ENCODE measurements around the gene ZSWIM6. TPM values are rescaled to one million over a fixed set of nuclear protein-coding genes. Genes with fewer than 3 reads are reported as not detected.

The ZSWIM6 gene
- polyA plus RNA-seq, 4 donors, result 25.3 to 32.7 (median 29.3) TPM

DNA sequence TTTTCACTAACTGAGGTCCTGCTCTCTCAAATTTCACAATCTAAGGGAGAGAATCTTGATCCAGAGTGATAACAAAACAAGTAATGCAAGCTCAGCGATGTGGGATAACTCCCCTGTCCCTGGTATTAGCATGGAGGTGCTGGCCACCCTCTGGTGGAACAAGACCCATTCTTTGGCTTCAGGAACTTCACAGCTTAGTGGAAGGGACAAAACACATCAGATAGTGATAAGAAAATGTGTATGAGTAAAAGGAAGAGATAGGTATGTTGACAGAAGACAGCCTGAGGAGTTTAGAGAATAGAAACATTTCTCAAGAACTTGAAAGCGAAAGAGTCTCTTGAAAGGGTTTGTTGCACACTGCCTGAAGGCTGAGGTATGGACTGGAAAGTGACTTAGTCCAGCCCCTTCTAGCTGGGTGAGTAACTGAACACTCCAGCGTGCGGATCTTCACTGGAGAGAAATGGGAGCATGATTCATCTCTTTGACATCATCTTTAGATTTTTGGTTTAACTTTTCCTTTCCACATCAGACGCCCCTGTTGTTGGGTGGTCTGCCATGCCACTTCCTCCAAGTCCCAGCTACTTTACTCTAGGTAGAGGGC is 25.4 kb upstream of the ZSWIM6 start:
- no peak for DNase-seq (ENCODE audit: low read depth in 4 of 4, low spot score in 3 of 4)

DNA sequence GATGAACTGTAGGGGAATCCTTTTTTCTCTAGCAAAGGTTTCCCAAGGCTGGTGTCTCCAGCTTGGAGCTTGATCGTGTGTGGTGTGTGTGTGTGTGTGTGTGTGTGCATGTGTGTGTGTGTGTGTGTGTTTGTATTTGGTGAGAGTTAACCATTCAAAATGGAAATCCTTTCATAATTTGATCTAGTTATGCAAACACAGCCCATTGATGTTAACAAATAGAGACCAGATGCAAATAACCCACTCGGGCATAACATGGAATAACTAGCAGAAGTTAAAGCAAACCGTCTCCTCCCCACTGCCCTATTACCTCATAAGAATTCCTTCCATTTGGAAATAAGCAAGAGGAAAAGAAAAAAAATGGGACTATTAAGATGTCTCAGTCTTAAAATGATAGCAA is 24.9 kb upstream of the ZSWIM6 start:
- DNase-seq (ENCODE audit: low read depth in 4 of 4, low spot score in 3 of 4), result no peak

DNA sequence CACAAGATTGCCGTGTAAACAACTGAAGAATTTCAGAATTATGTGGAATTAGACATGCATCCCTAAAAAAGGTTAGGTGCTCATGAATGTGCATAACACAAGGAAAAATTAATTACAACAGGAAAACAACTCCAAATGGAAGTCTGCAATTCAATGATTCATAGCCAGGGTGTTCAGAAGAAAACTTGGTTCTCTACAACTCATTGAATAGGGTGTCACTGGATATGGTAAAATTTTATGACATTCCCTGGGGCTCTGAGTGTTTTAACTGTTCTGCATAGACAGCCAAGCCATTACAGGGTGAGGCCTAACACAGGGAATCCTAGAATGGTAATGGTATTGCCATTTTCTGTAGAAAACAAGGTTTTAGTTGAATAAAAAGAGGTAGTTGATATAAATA is 24.4 kb upstream of the ZSWIM6 start:
- no peak for DNase-seq (ENCODE audit: low read depth in 4 of 4, low spot score in 3 of 4)

DNA sequence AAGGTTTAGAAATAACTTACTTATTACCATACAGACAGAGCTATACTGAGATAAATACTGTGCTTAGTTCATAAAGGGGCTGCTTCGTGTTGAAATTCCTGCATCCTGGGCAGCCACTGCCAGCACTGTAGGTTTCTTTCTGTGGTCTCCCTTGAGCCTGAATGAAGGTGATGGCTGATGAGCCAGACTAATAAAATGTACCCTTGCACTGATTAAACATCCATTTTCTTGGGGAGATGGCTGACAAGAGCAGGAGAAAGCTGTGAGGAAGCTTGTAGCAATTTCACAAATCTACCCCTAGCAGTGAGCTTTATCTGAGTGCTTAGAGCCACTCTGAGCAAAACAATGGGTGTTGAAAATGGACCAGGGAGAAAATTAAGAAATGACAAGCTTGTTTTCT is 23.3 kb upstream of the ZSWIM6 start:
- no peak for DNase-seq (ENCODE audit: low read depth in 4 of 4, low spot score in 3 of 4)

DNA sequence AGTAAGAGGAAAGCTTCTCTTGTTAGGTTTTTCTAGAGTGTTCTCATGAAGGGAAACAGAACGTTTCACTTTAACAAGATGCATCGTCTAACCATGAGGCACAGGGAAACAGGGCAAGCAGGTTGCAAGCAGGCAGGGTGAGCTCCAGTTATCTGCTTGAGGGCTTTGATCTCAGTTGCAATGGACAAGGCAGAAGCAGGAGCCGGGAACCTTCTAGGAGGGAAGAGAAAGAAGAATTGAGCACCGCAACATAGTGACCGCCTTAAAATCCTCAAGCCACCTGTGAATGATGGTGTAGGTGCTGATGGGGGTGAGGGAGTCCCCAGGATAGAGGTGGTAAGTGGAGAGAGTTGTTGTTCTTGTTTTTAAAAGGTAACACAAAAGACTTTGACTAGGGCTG is 22.9 kb upstream of the ZSWIM6 start:
- DNase-seq (ENCODE audit: low read depth in 4 of 4, low spot score in 3 of 4), result no peak

DNA sequence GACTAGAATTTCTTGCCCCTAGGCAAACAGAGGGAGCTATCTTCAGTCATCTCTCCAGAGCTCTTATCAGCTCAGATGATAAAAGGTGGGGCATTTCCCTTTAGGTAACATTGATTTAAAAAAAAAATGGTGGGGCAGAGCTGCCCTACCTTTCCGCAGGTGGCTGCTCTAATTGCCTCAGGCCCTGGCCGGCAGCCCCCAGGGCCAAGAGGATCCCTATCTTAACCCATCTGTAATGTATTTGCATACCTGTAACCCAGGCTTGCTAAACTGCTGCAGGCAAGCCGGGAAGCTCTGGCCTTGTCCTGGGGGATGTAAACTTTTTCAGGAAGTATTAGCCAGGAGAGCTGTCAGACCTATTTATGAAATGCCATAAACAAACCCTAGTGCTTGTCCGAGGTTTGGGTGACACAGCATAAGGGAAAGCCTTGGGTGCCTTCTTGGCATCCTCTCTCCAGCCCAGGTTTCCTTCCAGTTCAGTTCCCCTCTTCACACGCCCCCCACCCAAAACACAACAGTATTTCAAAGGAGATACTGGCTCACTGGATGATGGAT is 20.9 kb upstream of the ZSWIM6 start:
- DNase-seq (ENCODE audit: low read depth in 4 of 4, low spot score in 3 of 4), result no peak

DNA sequence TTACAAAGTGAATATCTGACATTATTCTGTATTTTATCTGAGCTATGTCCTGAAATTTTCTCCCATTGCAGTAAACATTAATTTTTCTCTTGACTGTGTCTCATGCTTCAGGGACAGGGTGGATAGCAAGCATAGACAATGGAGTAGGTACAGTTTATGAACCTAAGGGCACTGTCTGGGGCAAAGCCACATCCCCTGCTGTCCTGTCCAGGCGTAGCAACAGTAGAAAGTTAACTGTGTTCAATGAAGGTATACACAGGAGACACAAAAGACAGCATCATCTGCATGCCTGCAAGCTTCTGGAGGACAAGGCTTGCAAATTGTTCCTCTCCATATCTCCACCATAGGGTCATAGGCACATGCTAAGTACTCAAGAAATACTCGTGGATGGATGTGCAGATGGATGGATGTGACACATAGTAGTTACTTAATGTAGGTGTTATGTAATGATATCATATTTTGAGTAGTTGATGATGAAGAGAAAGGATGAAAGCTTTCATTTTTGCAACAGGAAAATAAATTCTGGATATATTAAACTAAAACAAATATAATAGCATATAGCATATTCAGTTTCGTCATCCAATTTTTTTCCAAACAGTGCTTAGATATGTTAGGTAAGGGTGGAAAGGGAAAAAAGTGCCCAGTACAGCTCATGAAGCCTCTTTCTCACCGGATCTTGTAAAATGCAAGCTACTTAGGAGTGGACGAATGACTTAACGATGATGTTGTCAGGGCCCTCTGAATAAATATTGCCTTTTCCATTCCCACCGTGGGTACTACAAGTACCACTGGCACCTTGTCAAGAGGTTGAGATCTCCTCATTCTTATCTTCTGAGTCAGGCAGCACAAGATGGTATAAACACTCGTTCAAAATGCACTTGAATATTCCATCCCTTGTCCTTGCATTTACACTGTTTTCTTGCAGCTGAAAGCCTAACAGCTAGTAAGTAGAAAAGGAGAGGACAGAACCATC is 19.9 kb upstream of the ZSWIM6 start:
- no peak for DNase-seq (ENCODE audit: low read depth in 4 of 4, low spot score in 3 of 4)

DNA sequence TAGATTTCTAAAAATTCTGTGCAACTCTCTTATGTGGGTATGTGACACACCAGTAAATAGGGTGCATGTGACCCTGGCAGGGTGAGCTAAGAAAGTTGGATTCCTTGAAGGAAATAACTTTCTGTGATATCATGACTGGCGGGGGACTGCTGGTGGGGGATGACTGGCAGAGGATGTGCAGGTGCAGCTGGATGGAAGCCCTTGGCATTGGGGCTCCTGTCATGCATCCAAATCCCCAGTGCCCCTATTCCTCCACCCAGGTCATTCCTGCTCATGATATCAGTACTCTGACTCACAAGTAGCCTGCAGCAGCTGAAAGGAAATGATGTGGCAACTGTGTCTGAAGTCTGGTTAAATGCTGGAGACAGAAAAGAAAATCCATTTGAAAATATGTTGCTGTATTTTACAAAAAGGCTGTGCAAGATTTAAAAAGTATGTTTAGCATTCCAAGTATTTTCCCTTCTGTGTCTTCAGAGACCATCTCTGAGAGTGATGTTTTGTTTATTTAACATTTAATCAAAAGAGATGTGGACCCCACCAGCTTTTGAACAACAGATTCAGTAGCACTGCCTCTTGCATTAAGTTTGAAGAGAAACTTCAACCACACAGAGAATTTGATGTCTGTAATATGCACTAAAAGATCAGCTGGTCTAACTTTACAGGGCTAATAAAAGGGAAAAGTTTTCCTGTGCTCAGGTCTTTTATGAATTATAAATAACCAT is 17.9 kb upstream of the ZSWIM6 start:
- no peak for DNase-seq (ENCODE audit: low read depth in 4 of 4, low spot score in 3 of 4)

DNA sequence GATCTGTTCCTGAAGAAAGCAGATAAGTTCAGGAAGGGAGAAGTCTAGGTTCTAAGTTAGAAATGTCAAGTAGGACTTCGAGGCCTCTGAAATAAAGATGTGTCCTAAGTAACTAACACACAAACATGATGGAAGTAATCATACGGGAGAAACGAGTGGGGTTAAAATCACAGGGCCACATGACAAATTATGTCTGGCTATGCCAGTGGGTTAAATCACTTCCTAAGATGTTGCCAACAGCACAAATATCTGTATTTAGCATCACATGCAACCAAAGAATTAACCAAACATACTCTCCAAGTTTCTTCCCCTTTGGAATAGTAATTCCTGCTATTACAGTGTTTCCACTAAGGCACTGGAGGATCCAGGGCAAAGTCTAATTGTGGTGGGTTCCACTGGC is 13.7 kb upstream of the ZSWIM6 start:
- no peak for DNase-seq (ENCODE audit: low read depth in 4 of 4, low spot score in 3 of 4)

DNA sequence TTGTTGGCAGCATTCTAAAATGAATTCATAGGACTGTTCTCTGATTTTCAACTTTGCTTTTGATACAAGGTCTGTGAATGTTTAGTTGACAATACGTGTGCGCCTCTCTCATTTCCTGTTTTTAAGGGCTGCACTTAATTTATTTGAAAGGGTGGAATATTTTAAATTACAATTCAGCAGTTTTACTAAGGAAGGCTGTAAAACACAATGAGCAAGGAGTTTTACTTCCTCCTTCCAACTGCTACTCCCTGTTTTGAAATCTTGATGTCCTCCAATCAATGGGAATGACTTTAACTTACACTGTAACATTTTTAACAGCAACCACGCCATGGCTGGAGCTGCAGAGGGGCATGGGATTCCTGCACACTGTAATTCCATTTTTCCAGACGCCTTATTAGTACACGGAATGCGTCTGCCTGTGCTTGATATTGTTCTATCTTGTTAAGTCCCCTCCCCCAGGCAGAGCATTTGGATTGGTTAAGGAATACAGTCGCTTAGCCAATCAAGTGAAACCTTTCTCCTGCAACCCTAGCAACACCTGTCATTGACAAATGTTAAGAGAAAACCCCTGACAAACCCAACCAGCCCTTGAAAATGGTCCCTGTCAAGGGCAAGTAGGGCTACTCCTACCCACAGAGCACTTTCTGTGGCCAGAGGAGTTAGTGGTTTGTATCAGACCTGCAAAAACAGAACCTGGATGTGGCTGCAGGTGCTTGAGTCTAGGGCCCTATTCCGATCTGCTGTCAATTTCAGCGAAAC is 12.5 kb upstream of the ZSWIM6 start:
- DNase-seq (ENCODE audit: low read depth in 4 of 4, low spot score in 3 of 4), result peak in 1 of 4 donors; percentile 37

DNA sequence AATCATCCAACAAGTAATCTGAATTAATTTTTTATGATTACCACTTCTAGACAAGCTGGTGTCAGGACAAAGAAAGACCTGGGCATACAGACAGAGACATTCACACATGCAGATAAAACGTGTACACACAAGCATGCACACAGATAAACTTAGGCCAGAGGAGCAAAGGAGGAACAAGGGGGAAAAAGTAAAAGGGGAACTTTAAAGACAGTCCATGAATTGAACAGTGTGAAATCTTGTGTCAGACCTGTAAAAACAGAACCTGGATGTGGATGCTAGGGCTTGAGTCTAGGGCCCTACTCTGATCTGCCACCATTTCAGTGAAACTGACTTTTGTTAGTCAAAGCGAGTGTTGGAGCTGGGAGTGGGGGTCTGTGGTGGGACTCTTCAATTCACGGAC is 11.2 kb upstream of the ZSWIM6 start:
- no peak for DNase-seq (ENCODE audit: low read depth in 4 of 4, low spot score in 3 of 4)

DNA sequence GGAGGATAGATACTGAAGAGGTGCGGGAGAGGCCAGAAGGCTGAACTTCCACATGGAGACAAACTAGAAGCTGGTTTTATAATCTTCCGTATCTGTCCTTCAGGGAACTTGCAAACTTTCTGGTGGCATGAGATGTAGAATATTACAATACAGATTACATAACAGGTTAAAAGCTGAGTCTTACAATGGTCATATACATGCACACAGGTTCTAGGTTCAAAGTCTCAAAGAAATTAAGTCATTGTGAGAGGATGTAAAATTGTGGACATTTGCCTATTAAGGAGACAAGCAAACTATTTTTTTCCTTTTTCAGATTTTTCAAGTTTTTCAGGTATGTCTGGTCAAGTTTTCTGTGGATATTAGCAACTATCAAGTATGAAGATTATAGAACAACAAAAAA is 10.4 kb upstream of the ZSWIM6 start:
- DNase-seq (ENCODE audit: low read depth in 4 of 4, low spot score in 3 of 4), result no peak

DNA sequence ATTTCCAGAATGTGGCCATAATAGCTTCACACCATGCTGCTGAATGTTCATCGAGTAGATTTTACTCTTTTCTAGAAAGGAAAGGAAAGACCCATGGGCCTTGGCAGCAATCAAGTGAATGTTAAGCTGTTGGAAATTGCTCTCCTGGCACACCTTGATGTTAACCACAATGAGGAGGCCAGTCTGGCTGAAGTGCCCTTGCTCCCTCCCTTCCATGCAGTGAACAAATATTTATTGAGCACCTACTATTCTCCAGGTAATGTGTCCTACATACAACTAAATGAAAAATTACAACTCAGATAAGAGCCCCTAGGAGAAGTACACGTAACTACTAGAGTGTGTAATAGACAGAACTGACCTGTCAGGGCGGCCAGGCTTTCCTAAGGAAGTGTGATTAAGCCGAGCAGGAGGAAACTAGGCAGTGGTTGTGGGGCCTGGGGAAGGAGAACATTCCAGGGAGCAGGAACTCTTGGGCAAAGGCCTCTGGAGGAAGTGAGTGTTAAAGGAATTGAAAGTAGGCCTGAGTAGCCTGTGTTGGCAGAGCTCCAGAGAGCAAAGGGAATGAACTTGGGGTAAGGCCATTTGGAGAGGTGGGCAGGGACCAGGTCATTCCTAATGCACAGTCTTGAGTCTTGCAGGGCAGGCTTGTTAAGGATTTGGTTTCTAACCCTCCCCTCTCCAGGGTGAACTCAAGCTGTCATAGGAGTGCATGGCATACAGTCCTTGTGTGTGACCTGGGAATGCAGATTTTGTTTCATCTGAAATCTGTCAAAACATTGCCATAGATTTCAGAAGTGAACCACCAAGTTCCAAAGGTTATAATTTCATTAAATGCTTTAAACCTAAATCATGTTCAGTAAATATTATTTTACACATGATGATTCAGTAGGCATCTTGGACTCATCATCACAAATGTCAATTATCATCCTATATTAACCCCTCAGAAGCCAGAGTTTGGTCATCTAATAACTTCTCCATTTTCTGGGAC is 9.0 kb upstream of the ZSWIM6 start:
- no peak for DNase-seq (ENCODE audit: low read depth in 4 of 4, low spot score in 3 of 4)

DNA sequence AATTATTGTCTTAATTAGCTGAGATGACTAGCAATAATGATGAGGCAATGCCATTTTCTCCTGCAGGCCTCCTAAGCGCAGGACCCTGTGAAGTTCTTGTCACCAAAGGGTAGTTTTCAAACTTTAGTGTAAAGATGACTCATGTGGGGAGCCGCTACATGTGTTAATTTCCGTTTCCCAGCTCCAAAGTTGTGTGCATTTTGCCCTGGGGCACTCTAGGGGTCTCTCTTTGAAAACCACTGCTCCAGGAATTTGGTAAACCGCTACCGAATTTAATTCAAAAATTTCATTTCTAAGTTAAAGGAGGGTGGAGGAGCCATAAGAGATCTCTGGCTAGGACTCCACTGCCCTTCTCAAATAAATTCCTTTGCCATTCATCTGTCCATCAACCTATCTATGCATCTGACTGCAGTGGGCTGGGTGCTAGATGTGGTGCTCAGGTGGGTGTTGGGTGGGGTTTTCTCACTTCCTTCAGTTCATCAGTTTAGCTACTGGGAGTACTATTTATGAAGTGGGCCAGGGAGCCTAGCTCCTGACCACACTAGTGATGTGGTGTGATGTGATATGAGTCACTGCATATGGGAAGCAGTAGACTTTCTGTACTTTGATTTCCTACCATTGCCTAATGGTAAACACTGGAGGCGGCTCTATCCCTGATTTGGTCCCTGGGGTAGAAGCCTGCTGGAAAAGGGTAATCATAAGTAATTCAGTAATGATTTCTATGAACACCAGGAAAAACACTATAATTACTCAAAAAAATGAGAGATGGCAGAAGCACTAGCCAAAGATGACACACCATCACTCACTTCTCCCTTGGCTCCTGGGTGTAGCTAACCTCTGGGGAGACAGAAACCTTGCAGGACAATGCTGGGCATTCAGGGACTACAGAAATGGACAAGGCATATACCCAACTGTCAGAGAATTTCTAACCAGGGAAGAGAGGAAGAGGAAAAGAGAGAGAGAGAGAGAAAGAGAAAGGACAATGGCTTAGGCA is 4.0 kb upstream of the ZSWIM6 start:
- DNase-seq (ENCODE audit: low read depth in 4 of 4, low spot score in 3 of 4), result no peak

DNA sequence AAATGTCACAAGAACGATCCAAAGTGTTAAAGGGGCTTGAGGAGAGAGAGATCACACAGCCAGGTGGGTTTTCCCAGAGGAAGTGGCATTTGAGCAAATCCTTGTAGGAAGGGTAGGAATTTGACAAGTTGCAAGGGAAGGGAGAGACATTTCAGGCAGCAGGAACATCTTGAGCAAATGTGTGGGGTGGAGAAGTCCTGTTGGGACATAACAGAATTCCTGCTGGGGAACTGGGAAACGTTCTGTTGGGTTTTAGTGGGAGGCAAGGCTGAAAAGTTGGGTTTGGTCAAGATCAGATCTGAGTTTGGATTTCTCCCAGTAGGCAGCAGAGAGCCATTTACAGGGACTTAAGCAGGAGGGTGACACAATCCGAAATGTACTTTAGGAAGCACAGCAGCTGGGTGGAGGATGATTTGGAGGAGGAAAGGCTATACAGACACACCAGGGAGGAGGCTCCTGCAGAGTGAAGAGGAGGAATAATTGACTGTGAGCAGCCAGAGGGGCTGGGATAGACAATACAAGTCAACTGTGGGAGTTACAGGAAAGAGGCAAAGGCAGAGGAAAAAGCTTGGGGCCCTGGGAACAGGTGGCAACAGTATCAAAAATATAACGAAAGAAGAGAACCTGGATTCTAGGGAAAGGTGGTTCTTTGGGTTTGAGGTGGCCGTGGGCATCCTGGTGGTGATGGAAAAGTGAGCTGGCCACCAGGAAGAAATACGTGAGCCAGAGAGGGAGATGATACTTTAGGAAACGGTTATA is 3.1 kb upstream of the ZSWIM6 start:
- DNase-seq (ENCODE audit: low read depth in 4 of 4, low spot score in 3 of 4), result no peak

DNA sequence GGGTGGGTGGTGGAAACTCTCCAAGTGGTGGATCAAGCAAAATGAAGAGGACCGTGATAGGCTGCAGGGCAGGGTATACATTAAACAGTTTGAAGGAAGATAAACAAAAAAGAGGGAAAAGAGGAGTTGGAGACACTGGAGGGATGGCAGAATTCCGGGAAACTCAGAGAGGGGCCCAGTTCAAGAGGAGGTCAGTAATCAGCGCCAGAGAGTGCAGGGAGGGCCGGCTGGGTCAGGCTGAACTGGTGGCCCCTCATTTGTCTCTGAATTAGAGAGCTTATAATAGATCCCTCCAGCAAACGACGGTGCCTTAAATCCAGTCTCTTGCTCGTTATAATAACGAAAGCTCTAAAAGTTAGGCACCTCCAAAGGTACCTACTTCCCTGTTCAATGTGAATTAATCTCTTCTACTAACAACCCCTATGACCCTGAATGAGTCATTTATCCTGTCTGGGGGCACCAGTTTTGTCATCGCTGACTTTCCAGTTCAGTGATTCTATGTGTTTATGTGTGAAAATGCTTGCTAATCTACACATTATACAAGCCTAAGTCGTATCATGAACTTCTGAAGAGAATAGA is 2.4 kb upstream of the ZSWIM6 start:
- no peak for DNase-seq (ENCODE audit: low read depth in 4 of 4, low spot score in 3 of 4)

DNA sequence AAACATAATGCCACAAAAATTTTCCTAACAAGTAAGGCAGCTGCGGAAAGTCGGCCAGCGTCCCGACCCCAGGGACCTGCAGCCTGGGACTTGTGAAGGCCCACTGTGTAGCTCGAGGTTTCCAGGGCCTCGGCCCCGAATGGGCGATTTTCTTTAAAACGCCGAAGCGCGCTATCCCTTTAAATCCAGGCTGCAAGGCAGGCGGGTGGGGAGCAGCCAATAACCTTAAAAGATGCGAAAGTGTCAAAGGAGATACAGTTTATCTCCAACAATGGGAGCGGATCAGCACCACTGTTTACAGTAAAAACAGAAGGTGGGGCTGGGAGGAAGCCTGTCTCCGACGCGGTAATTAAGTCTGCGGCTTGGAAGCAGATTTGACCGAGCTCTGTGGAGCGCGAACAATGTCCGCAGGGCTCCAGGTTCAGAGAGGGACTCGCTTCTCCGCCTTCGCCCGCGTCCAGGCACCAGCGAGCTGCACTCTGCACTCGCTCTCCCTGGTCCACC is 1.7 kb upstream of the ZSWIM6 start:
- DNase-seq (ENCODE audit: low read depth in 4 of 4, low spot score in 3 of 4), result no peak

Measured in right renal pelvis (tissue), 4 donors.